ENCODE measurements around the gene ADAM23.

DNA sequence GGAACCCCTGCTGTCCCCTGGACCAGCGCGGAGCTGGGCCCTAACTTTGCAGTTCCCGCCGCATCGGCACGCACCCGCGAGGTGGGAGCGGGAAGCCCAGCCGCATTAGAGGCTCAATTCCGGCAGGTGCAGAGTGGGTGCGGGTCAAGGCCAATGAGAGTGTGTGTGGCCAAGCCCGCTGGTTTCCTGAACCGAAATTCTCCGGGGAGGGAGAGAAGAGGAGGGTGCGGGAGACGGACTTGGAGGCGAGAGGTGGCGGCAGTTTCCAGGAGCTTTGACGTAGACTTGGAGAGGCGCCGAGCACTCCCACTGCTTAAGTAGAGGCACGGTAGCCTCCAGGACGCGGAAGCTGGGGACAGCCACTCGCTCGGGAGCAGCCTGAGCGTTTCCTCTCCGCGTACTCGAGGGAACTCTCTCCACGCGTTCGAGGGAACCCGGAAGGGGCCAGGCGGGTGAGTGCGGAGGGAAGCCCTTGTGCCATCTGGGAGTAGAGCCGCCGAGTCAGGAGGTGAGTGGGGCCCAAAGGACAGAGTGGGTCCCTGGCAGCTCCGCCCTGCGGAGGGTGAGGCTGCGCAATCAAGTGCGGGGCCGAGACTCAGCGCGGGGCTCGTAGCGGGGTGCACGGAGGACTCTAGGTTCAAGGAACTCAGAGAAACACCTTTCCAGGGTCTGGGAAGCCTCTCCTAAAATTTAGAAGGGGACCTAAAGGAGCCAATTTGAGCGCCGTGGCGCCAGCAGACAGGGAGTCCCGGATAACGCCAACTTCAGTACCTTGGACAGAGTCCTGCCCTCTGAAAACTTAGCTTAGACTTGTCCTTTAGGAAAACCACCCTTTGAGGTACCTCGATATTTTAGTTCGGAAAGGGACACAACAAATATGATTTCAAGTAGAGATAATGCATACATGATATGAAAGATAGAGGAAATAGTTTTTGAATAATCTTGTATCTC lies 199.0 kb downstream of the ADAM23 start, which contains the start of gene FAM237A:
- TF ChIP-seq EZH2 (IDR thresholded peaks at IDR 0.05) (no peak), POLR2AphosphoS5 (IDR thresholded peaks at IDR 0.05; ENCODE audit: borderline replicate concordance, low read depth, low read length) (no peak)

All from SK-N-MC (cell line).